Parathyroid adenoma (tissue), 2 donors: Measurements from ENCODE around the gene TTLL10.

ENCODE experiments used
- H2AFZ ChIP-seq: fragments of 300-600 bp; sonication (generic); one replicate; pipeline ENCODE4 v1.7.0; 2017; ENCODE audit warnings: antibody characterized with exemption, mild to moderate bottlenecking
- H3K27ac ChIP-seq: fragments of 300-600 bp; sonication (generic); one replicate; pipeline ENCODE4 v1.7.0; 2017
- H3K27me3 ChIP-seq: fragments of 300-600 bp; sonication (generic); one replicate; pipeline ENCODE4 v1.7.0; 2017; ENCODE audit warnings: low read length; ENCODE audit not compliant: control insufficient read depth, insufficient read depth
- H3K36me3 ChIP-seq: fragments of 300-600 bp; sonication (generic); one replicate; pipeline ENCODE4 v1.7.0; 2017; ENCODE audit warnings: low read length; ENCODE audit not compliant: control insufficient read depth, insufficient read depth
- H3K4me1 ChIP-seq: fragments of 300-600 bp; sonication (generic); one replicate; pipeline ENCODE4 v1.7.0; 2017; ENCODE audit warnings: control low read depth
- H3K4me2 ChIP-seq: fragments of 300-600 bp; sonication (generic); one replicate; pipeline ENCODE4 v1.7.0; 2017; ENCODE audit warnings: low read length
- H3K4me3 ChIP-seq: fragments of 300-600 bp; sonication (generic); one replicate; pipeline ENCODE4 v1.7.0; 2017; ENCODE audit warnings: low read depth, low read length
- H3K79me2 ChIP-seq: fragments of 300-600 bp; sonication (generic); one replicate; pipeline ENCODE4 v1.7.0; 2017; ENCODE audit warnings: control low read depth
- H3K9ac ChIP-seq: fragments of 300-600 bp; sonication (generic); one replicate; pipeline ENCODE4 v1.7.0; 2017; ENCODE audit warnings: mild to moderate bottlenecking
- H3K9me3 ChIP-seq: fragments of 300-600 bp; sonication (generic); one replicate; pipeline ENCODE4 v1.7.0; 2017; ENCODE audit warnings: low read length; ENCODE audit not compliant: control insufficient read depth
- TF ChIP-seq, protein P1 (sequence below): fragments of 300-600 bp; sonication (generic); IDR thresholded peaks from one replicate; pipeline ENCODE4 v1.7.0; 2017; ENCODE audit warnings: antibody characterized with exemption, mild to moderate bottlenecking
- donor health status: primary hyperparathyroidism.

The TTLL10 gene

DNA sequence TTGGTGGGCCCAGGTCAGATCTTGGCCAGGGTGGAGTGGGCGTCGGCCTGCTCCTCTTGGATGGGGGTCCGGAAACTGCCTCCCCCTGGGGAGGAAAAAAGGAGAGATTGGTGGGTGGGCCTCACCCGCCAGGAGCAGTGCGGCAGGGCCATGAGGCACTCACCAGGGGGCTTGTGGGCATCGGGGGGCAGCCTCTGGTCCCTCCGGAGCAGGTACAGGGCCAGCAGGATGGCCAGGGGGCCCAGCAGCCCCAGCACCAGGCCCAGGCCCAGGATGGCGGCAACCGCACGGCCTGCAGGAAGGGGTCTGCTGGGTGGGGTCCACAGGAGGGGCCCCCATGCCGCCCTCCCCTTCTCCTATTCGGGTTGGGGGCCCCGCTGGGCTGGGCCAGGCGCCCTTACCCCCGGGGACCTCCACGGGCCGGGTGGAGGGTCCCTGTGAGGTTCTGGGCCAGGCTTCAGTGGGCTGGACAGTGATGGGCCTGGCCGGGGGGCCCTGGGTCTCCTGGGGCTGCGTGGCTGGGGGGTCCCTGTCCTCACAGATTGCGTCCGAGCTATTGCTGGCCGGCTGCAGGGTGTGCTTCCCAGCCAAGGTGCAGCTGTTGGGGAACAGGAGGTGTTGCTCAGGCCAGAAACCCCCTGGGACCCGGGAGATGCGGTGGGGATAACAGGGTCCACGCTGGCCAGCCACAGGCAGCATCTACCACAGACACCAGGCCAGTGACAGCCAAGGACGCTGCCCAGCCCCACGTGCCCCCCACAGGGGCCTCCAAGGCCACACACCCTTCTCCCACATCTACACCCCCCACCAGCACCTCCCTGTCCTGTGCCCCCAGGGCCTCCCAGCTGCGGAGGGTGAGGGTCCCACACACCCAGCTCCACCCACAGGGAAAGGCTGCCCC is 38.1 kb downstream of the TTLL10 start:
- H3K4me2 ChIP-seq = no peak overlapping the region
- H2AFZ ChIP-seq = no peak overlapping the region
- H3K4me3 ChIP-seq = no peak overlapping the region
- H3K9ac ChIP-seq = no peak overlapping the region
- no peaks in the 10 kb centered on the region for H3K9me3 ChIP-seq
- H3K79me2 ChIP-seq = no peaks in the 10 kb centered on the region
- TF ChIP-seq, protein P1, sequence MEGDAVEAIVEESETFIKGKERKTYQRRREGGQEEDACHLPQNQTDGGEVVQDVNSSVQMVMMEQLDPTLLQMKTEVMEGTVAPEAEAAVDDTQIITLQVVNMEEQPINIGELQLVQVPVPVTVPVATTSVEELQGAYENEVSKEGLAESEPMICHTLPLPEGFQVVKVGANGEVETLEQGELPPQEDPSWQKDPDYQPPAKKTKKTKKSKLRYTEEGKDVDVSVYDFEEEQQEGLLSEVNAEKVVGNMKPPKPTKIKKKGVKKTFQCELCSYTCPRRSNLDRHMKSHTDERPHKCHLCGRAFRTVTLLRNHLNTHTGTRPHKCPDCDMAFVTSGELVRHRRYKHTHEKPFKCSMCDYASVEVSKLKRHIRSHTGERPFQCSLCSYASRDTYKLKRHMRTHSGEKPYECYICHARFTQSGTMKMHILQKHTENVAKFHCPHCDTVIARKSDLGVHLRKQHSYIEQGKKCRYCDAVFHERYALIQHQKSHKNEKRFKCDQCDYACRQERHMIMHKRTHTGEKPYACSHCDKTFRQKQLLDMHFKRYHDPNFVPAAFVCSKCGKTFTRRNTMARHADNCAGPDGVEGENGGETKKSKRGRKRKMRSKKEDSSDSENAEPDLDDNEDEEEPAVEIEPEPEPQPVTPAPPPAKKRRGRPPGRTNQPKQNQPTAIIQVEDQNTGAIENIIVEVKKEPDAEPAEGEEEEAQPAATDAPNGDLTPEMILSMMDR = no peak
- no peaks in the 10 kb centered on the region for H3K4me1 ChIP-seq
- no peaks in the 10 kb centered on the region for H3K36me3 ChIP-seq
- H3K27ac ChIP-seq = no peak overlapping the region
- H3K27me3 ChIP-seq = no peaks in the 10 kb centered on the region

GRCh38 chr1:1212780-1213344 is 39.2 kb downstream of the TTLL10 start:
- H3K27me3 ChIP-seq = no peaks in the 10 kb centered on the region
- TF ChIP-seq, protein P1 = no peak
- H3K9ac ChIP-seq = no peak overlapping the region
- no peak overlapping the region for H2AFZ ChIP-seq
- no peaks in the 10 kb centered on the region for H3K9me3 ChIP-seq
- H3K4me2 ChIP-seq = no peak overlapping the region
- H3K36me3 ChIP-seq = no peaks in the 10 kb centered on the region
- no peak overlapping the region for H3K27ac ChIP-seq
- peak overlapping the region; percentile 22 for H3K4me3 ChIP-seq
- no peaks in the 10 kb centered on the region for H3K79me2 ChIP-seq
- no peaks in the 10 kb centered on the region for H3K4me1 ChIP-seq

DNA sequence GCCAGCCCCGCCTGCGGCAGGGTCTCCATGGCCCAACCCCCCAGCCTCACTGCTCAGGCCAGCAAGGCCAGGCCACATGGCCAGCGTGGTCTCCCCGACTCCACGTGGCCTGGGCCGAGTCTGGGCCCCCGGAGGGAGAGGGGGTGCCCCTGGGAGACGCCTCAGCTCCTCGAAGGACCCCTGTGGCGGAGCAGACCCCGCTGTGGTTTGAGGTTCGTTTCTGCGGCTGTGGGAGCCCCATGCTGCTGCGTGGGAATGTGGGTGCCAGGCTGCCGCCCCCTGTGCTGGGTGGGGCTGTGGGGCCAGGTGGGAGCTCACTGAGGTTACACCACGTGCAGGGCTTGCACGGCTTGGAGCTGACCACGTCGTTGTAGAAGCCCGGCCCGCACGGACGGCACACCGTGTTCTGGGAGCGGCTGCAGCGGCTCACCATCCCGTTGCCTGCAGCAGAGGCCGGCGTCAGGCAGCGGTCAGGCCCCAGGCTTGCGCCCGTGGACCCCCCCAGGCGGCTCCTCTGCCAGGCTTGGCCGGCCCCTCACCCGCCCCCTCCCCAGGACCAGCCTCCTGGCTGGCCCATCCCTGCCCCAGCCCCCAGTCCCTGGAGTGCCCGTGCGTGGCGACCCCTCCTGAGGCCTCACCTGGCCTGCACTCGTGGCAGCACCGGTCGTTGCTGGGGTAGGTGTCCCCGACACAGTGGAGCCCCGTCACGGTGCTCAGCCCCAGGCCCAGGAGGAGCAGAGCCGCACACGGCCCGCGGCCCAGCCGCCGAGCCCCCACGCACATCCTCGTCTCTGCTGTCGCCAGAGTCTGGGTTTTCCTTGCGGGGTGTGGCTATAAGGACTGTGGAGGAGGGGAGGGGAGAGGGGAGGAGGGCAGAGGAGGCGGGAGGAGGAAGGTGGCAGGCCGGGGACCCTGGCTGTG is 39.9 kb downstream of the TTLL10 start, which contains the start of gene TNFRSF4:
TNFRSF4 (minus strand) TSS at position 809 of the 921 bp plus-strand sequence; CDS start at position 783, 26 bp downstream.
- TF ChIP-seq, protein P1 = no peak
- H3K79me2 ChIP-seq = no peaks in the 10 kb centered on the region
- H3K4me1 ChIP-seq = no peaks in the 10 kb centered on the region
- H3K4me3 ChIP-seq = no peak within 1 kb of the TSS
- no peak within 1 kb of the TSS for H3K27ac ChIP-seq
- no peaks in the 10 kb centered on the region for H3K9me3 ChIP-seq
- H2AFZ ChIP-seq = no peak within 1 kb of the TSS
- no peak within 1 kb of the TSS for H3K4me2 ChIP-seq
- H3K9ac ChIP-seq = no peak within 1 kb of the TSS
- H3K27me3 ChIP-seq = no peaks in the 10 kb centered on the region
- no peaks in the 10 kb centered on the region for H3K36me3 ChIP-seq

GRCh38 chr1:1215080-1215676 is 41.5 kb downstream of the TTLL10 start:
- Histone ChIP-seq H3K27me3 (no peaks in the 10 kb centered on the region), H3K4me2 (no peak overlapping the region), H3K9me3 (no peaks in the 10 kb centered on the region), H2AFZ (no peak overlapping the region), H3K4me1 (no peaks in the 10 kb centered on the region), H3K36me3 (no peaks in the 10 kb centered on the region), H3K27ac (no peak overlapping the region), H3K79me2 (no peaks in the 10 kb centered on the region), H3K9ac (no peak overlapping the region), H3K4me3 (no peak overlapping the region)
- TF ChIP-seq, protein P1 = no peak
